PC-3 (cell line): Measurements from ENCODE around the gene STH.

Experiments
- CTCF ChIP-seq: fragments of 300-600 bp; sonication (generic); conservative IDR thresholded peaks from 2 replicates; pipeline ENCODE4 v1.5.1; 2017; ENCODE audit warnings: antibody characterized with exemption, low read depth, mild to moderate bottlenecking, low read length
- EZH2 ChIP-seq: fragments of 300-600 bp; sonication (generic); IDR thresholded peaks from one replicate; pipeline ENCODE4 v1.6.1; 2017; ENCODE audit warnings: antibody characterized with exemption, mild to moderate bottlenecking, low read length; ENCODE audit not compliant: unreplicated experiment
- EZH2phosphoT487 ChIP-seq: fragments of 300-600 bp; sonication (generic); IDR thresholded peaks from 2 replicates; pipeline ENCODE4 v1.6.1; 2018; ENCODE audit warnings: mild to moderate bottlenecking, antibody characterized with exemption, low read length, borderline replicate concordance

DNA sequence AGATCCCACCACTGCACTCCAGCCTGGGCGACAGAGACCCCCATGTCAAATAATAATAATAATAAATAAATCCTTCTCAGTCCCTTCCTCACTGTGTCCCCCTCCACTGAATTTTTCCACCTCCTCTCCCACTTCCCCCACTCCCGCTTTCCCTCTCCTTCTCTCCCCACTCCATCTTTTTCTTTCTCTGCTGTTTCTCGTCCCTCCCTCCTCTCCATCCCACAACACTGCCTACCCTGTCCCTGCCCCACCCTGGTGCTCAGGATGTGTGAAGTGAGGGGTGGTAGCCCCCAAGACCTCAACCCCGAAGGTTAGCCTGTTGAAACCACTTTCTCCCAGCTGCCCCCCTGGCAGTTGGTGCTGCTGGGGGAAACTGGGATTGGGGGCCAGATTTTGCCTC, 34.4 kb upstream of the STH start:
- TF ChIP-seq CTCF (no peak), EZH2 (no peak), EZH2phosphoT487 (no peak)
